Measurements from ENCODE around the gene LSAMP.

- TF ChIP-seq POLR2A (IDR thresholded peaks at IDR 0.05) (no peak), CTCF (IDR thresholded peaks at IDR 0.05) (no peak)
Measured at GRCh38 chr3:116045314-116045713, 400.0 kb downstream of the LSAMP start.

All from sigmoid colon (tissue), 3 donors.